Mesenchymal stem cell (in vitro differentiated cells and primary cell): ENCODE results near the gene CDH4.

Experiments used
- DNase-seq: peaks from one replicate; pipeline ENCODE4 v3.0.0-alpha.2; 2013
- H2AFZ ChIP-seq: one replicate; pipeline ENCODE4 v1.6.1; 2013; ENCODE audit warnings: low read depth, mild to moderate bottlenecking, control low read depth, inconsistent platforms, low read length, moderate library complexity
- H2AK5ac ChIP-seq: 2 replicates; pipeline ENCODE4 v1.6.1; 2013; ENCODE audit warnings: low read length, moderate library complexity, mild to moderate bottlenecking, inconsistent platforms; ENCODE audit not compliant: severe bottlenecking
- H2BK120ac ChIP-seq: one replicate; pipeline ENCODE4 v1.6.1; 2013; ENCODE audit warnings: low read depth, mild to moderate bottlenecking, inconsistent platforms, low read length, moderate library complexity
- H2BK12ac ChIP-seq, 2 experiments: one replicate each; pipeline ENCODE4 v1.6.1; 2013; ENCODE audit warnings: inconsistent platforms in 2 of 2, low read length in 2 of 2, mild to moderate bottlenecking in 2 of 2, moderate library complexity in 2 of 2, control low read depth in 1 of 2
- H2BK15ac ChIP-seq: one replicate; pipeline ENCODE4 v1.6.1; 2013; ENCODE audit warnings: mild to moderate bottlenecking, low read depth, inconsistent platforms; ENCODE audit not compliant: poor library complexity, severe bottlenecking
- H2BK5ac ChIP-seq: 2 replicates; pipeline ENCODE4 v1.6.1; 2013; ENCODE audit warnings: low read depth, mild to moderate bottlenecking, low read length, control low read depth, inconsistent platforms; ENCODE audit not compliant: poor library complexity, severe bottlenecking
- H3K14ac ChIP-seq, 2 experiments: one replicate each; pipeline ENCODE4 v1.6.1; 2013; ENCODE audit warnings: inconsistent platforms in 2 of 2, low read length in 2 of 2, control low read depth in 1 of 2, mild to moderate bottlenecking in 1 of 2, moderate library complexity in 1 of 2
- H3K18ac ChIP-seq, 2 experiments: one replicate each; pipeline ENCODE4 v1.6.1; 2013; ENCODE audit warnings: inconsistent platforms in 2 of 2, low read length in 2 of 2, control low read depth in 1 of 2, low read depth in 1 of 2, mild to moderate bottlenecking in 1 of 2
- H3K23ac ChIP-seq, 2 experiments: one replicate each; pipeline ENCODE4 v1.6.1; 2013; ENCODE audit warnings: inconsistent platforms in 2 of 2, low read length in 2 of 2, mild to moderate bottlenecking in 2 of 2, moderate library complexity in 2 of 2, control low read depth in 1 of 2
- H3K27ac ChIP-seq: 2 replicates; pipeline ENCODE4 v1.5.1; 2013; ENCODE audit warnings: mild to moderate bottlenecking, moderate library complexity, low read length, control low read depth, inconsistent platforms; ENCODE audit not compliant: poor library complexity, severe bottlenecking
- H3K27me3 ChIP-seq, 2 experiments: 2 replicates each; pipeline versions ENCODE4 v1.6.1 to v1.7.0; 2013; ENCODE audit warnings: low read length in 2 of 2, mild to moderate bottlenecking in 2 of 2, moderate library complexity in 2 of 2, control low read depth in 1 of 2, inconsistent platforms in 1 of 2; ENCODE audit not compliant: control insufficient read depth in 1 of 2, insufficient read depth in 1 of 2
- H3K36me3 ChIP-seq, 2 experiments: 2 replicates each; pipeline versions ENCODE4 v1.6.1 to v1.7.0; 2013; ENCODE audit warnings: low read length in 2 of 2, control low read depth in 1 of 2, inconsistent platforms in 1 of 2, low read depth in 1 of 2, mild to moderate bottlenecking in 1 of 2; ENCODE audit not compliant: insufficient read depth in 2 of 2, control insufficient read depth in 1 of 2
- H3K4ac ChIP-seq, 2 experiments: one replicate each; pipeline ENCODE4 v1.6.1; 2013; ENCODE audit warnings: inconsistent platforms in 2 of 2, low read length in 2 of 2, mild to moderate bottlenecking in 2 of 2, moderate library complexity in 2 of 2, control low read depth in 1 of 2, low read depth in 1 of 2
- H3K4me1 ChIP-seq: 2 replicates; pipeline ENCODE4 v1.6.1; 2013; ENCODE audit warnings: low read depth, low read length, control low read depth; ENCODE audit not compliant: control insufficient read depth, insufficient read depth
- H3K4me2 ChIP-seq: 2 replicates; pipeline ENCODE4 v1.6.1; 2013; ENCODE audit warnings: low read length, mild to moderate bottlenecking, inconsistent platforms; ENCODE audit not compliant: poor library complexity, severe bottlenecking
- H3K4me3 ChIP-seq, 2 experiments: 2 replicates each; pipeline versions ENCODE4 v1.5.1 to v1.7.0; 2013; ENCODE audit warnings: low read length in 2 of 2, mild to moderate bottlenecking in 2 of 2, control low read depth in 1 of 2, low read depth in 1 of 2; ENCODE audit not compliant: insufficient read depth in 1 of 2
- H3K79me1 ChIP-seq: replicated peaks from 2 replicates; pipeline ENCODE4 v1.6.1; 2013; ENCODE audit warnings: mild to moderate bottlenecking, control low read depth, low read length, inconsistent platforms; ENCODE audit not compliant: poor library complexity, severe bottlenecking
- H3K9ac ChIP-seq: 2 replicates; pipeline ENCODE4 v1.7.0; 2013; ENCODE audit warnings: mild to moderate bottlenecking, low read length, moderate library complexity
- H3K9me3 ChIP-seq: 2 replicates; pipeline ENCODE4 v1.7.0; 2013; ENCODE audit warnings: mild to moderate bottlenecking, low read length; ENCODE audit not compliant: control insufficient read depth
- H4K8ac ChIP-seq: one replicate; pipeline ENCODE4 v1.6.1; 2013; ENCODE audit warnings: inconsistent platforms, mild to moderate bottlenecking, low read length, moderate library complexity
- H4K91ac ChIP-seq: one replicate; pipeline ENCODE4 v1.6.1; 2013; ENCODE audit warnings: mild to moderate bottlenecking, low read length, inconsistent platforms
- WGBS: methylation state at CpG from one replicate; pipeline ENCODE4 v1.1.7; 2013; ENCODE audit warnings: mixed read lengths; 5-methylcytosine and 5-hydroxymethylcytosine counted together

Gene CDH4

DNA sequence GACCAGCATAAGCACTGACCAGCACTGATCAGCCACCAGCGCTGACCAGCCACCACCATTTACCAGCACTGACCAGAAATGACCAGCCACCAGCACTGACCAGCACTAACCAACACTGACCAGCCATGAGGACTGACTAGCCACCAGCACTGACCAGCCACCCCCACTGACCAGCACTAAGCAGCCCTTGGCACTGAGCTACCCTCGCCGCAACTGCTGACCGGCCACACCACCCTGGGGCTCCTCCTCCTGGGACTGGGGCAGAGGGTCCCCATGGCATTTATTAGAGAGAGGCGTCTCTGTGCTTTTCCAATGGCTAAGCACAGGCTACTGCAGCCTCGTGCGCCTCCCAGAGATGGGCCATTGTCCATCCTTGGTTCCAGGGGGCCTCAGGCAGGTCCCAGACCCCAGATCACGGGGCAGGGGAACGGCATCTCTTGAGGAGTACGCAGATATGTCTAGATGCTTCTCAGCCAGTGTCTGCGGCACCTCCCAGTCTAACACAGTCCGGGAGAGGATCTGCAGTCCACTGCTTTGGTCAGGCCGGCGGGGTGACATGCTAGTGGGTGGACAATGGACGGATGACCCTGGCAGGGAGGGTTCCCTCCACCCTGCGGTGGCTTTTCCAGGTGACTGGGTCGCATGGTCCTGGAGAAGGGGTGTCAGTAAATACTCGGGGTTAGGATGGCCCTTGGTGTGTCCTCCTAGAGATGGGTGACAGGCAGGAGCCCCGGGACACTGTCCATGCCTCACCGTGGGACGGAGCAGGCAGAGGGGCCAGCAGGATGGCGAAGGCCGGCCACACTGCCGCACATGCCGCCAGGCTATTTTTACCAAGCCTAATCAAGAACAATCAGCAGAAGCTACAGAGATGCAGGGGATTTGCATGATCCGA lies 645.6 kb downstream of the CDH4 start:
- H2AK5ac ChIP-seq = no peak overlapping the region

DNA sequence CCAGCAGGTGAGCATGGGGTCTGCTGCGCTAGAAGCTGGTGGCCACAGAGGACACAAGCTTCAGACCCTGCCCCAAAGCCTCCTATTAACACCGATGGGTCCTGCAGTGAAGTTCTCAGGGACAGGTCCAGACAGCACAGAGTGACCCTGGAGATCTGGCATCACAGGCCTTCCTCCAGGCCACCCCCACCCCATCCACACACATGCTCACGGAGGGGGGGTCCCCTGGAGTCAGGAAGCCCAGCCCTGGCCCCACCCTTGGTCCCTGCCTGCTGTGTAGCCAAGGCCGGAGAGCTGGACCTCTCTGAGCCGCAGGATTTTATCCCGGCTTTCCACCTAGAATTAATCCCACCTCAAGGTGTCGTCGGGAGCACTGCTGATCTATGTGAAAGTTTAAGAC lies 646.3 kb downstream of the CDH4 start:
- Histone ChIP-seq H3K27me3 (peaks cover 22 to 46% of the 10 kb centered on the region in 2 experiments), H4K8ac (no peak overlapping the region), H3K4ac (no peak overlapping the region), H2BK120ac (no peak overlapping the region), H3K79me1 (no peaks in the 10 kb centered on the region), H3K4me2 (no peak overlapping the region), H2AK5ac (no peak overlapping the region), H3K4me1 (peaks cover 11% of the 10 kb centered on the region), H2BK5ac (no peak overlapping the region), H3K27ac (no peak overlapping the region), H3K18ac (no peak overlapping the region), H3K9ac (no peak overlapping the region), H3K23ac (no peak overlapping the region), H2BK12ac (no peak overlapping the region), H2AFZ (no peak overlapping the region), H3K4me3 (no peak overlapping the region), H4K91ac (no peak overlapping the region), H2BK15ac (no peak overlapping the region), H3K14ac (no peak overlapping the region), H3K9me3 (no peaks in the 10 kb centered on the region), H3K36me3 (peaks cover 0 to 3% of the 10 kb centered on the region in 2 experiments)
- no peak for DNase-seq
- 80% methylated on average over 8 of the region's 8 CpGs for WGBS

More for the DNA sequence above, 645.6 kb downstream of the CDH4 start:
- no peak overlapping the region for H4K91ac ChIP-seq
- H2BK12ac ChIP-seq = no peak overlapping the region
- WGBS = 94% methylated on average over 26 of the region's 26 CpGs
- no peak overlapping the region for H2AFZ ChIP-seq
- no peak overlapping the region for H3K14ac ChIP-seq
- H2BK120ac ChIP-seq = no peak overlapping the region
- H2BK15ac ChIP-seq = no peak overlapping the region
- no peak overlapping the region for H2BK5ac ChIP-seq
- no peak overlapping the region for H3K9ac ChIP-seq
- no peak overlapping the region for H3K18ac ChIP-seq
- peaks cover 22 to 46% of the 10 kb centered on the region in 2 experiments for H3K27me3 ChIP-seq
- no peaks in the 10 kb centered on the region for H3K9me3 ChIP-seq
- H3K36me3 ChIP-seq = peaks cover 0 to 3% of the 10 kb centered on the region in 2 experiments
- DNase-seq = no peak
- no peak overlapping the region for H4K8ac ChIP-seq
- peaks cover 11% of the 10 kb centered on the region for H3K4me1 ChIP-seq
- H3K4me2 ChIP-seq = no peak overlapping the region
- H3K79me1 ChIP-seq = no peaks in the 10 kb centered on the region
- no peak overlapping the region for H3K23ac ChIP-seq
- H3K27ac ChIP-seq = no peak overlapping the region
- no peak overlapping the region for H3K4ac ChIP-seq
- no peak overlapping the region for H3K4me3 ChIP-seq

DNA sequence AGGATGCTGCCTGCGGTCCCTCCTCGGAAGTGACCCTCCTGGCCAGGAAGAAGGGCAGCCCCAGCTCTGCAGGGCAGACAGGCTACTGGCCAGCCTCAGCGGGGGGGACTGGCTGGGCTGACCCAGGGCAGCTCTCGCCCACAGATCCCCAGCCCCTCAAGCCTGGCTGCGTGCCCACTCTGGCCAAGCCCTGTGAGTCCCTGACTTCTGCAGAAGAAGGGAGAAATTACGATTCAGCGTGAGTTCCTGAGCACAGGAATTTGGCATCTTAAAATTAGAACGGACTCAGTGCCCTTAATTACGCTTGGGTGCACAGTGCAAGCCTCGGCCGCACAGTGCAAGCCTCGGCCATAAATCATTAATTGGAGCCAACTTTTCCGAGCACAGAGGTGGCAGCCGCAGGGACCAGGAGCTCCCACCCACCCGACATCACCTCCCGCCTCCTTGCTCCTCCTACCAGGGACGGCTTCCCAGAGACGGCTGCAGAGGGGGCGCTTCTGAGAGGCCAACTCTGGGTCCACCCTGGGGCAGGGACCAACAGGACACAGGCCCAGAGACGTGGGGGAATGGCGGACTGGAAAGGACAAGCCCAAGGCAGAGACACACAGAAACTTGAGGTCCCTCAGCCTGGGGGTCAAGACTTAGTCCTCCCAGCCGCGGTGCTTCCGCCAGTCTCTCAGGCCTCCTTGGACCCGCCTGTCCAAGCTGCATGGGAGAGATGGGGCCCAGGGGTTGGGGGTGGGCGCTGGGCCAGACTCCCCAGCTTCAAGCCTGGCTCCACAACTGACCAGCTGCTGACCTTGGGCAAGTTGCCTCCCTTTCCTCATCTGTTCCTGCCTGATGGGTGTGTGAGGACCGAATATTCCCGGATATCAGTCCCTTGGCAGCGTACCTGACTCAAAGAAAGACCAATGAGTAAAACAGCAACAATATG lies 648.2 kb downstream of the CDH4 start:
- Histone ChIP-seq H3K4me2 (no peak overlapping the region), H3K23ac (no peak overlapping the region), H3K36me3 (peaks cover 0 to 3% of the 10 kb centered on the region in 2 experiments), H3K14ac (no peak overlapping the region), H2BK12ac (no peak overlapping the region), H3K4ac (no peak overlapping the region), H3K9ac (no peak overlapping the region), H3K9me3 (no peaks in the 10 kb centered on the region), H2BK15ac (no peak overlapping the region), H2BK120ac (no peak overlapping the region), H3K27ac (no peak overlapping the region), H3K79me1 (no peaks in the 10 kb centered on the region), H4K91ac (no peak overlapping the region), H2BK5ac (no peak overlapping the region), H2AK5ac (no peak overlapping the region), H3K27me3 (peaks cover 22 to 58% of the 10 kb centered on the region in 2 experiments), H2AFZ (no peak overlapping the region), H3K18ac (no peak overlapping the region), H3K4me3 (no peak overlapping the region), H4K8ac (no peak overlapping the region), H3K4me1 (peaks cover 11% of the 10 kb centered on the region)
- WGBS = 68% methylated on average over 29 of the region's 29 CpGs
- no peak for DNase-seq

DNA sequence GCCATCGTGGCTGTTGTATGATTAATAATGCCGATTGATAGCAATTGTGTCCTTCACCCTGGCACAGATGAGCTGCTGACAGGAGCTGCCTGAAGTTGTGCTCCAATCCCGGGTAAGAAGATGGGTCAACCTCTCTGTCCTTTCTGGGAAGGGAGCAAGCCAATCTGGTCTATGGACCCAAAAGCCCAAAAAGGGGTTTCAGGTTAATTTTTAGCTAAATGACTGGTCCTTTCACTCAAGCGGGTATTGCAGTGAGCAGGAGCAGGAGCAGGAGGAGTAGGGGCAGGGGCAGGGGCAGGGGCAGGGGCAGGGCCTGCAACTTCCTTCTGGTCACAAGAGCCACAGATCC lies 648.9 kb downstream of the CDH4 start:
- Histone ChIP-seq H3K4me3 (no peak overlapping the region), H3K9ac (no peak overlapping the region), H3K23ac (no peak overlapping the region), H2BK5ac (no peak overlapping the region), H3K27me3 (peaks cover 29 to 60% of the 10 kb centered on the region in 2 experiments), H4K91ac (no peak overlapping the region), H3K4me2 (no peak overlapping the region), H3K4ac (no peak overlapping the region), H2AFZ (no peak overlapping the region), H2BK120ac (no peak overlapping the region), H3K79me1 (no peaks in the 10 kb centered on the region), H3K14ac (no peak overlapping the region), H3K4me1 (peaks cover 10% of the 10 kb centered on the region), H2BK12ac (no peak overlapping the region), H2BK15ac (no peak overlapping the region), H3K18ac (no peak overlapping the region), H2AK5ac (no peak overlapping the region), H4K8ac (no peak overlapping the region), H3K36me3 (no peaks in the 10 kb centered on the region), H3K27ac (no peak overlapping the region), H3K9me3 (no peaks in the 10 kb centered on the region)
- WGBS = 97% methylated on average over 4 of the region's 4 CpGs
- no peak for DNase-seq
